Stimulated activated CD8-positive, alpha-beta memory T cell treated with anti-CD3 and anti-CD28 coated beads, Interleukin-15, amount 100 ng/mL, for 4 hours (primary cell): ENCODE measurements around the gene JAK3.
"Not testable (repeated sequence)": the region's sequence is repeated elsewhere in the genome, so short reads cannot be mapped to it uniquely, and the experiment has no call there.

Experiments
- DNase-seq, 2 donors: peaks; one replicate each; pipeline ENCODE4 v3.0.0-alpha.2; 2020; ENCODE audit warnings: low read depth in 2 of 2

Gene JAK3

GRCh38 chr19:17777840-17778239, 69.9 kb downstream of the JAK3 start:
- DNase-seq: not testable (repeated sequence)

GRCh38 chr19:17775991-17776803, 71.6 kb downstream of the JAK3 start:
- DNase-seq: no peak

- DNase-seq: no peak
Observed at GRCh38 chr19:17775245-17775927, 72.4 kb downstream of the JAK3 start.
